ENCODE data around the gene CACFD1. TPM values are rescaled to one million over a fixed set of nuclear protein-coding genes. Genes with fewer than 3 reads are reported as not detected.

Gene CACFD1
- total and polyA plus RNA-seq, 11 donors = 8.0 to 21.9 (median 11.6) TPM

- Histone ChIP-seq H3K4me3 (no peak overlapping the region), H3K27me3 (no peaks in the 10 kb centered on the region), H3K9me3 (no peaks in the 10 kb centered on the region), H3K36me3 (no peaks in the 10 kb centered on the region), H3K4me1 (peaks cover 0 to 23% (median 12%) of the 10 kb centered on the region in 12 donors), H3K27ac (no peak overlapping the region)
- TF ChIP-seq POLR2A (IDR thresholded peaks at IDR 0.05) (no peak), CTCF (IDR thresholded peaks at IDR 0.05) (no peak)
- WGBS, 4 donors = 94 to 98% (median 95%) methylated on average over 7 to 10 of the region's 10 CpGs
- intact Hi-C loops (cut with DNase I) = no loop called here
- DNase-seq = peak in 2 of 5 donors; percentile 14 to 33
- no peak for ATAC-seq
Observed at GRCh38 chr9:133515240-133515610, 55.4 kb downstream of the CACFD1 start.

- Histone ChIP-seq H3K9me3 (no peaks in the 10 kb centered on the region), H3K27me3 (no peaks in the 10 kb centered on the region), H3K36me3 (no peaks in the 10 kb centered on the region), H3K4me1 (peaks cover 0 to 23% (median 12%) of the 10 kb centered on the region in 12 donors), H3K4me3 (no peak overlapping the region), H3K27ac (no peak overlapping the region)
- DNase-seq (peak in 3 of 5 donors; percentile 9 to 53 (median 15)), ATAC-seq (no peak)
- TF ChIP-seq CTCF (IDR thresholded peaks at IDR 0.05) = no peak
- no peak for TF ChIP-seq POLR2A (IDR thresholded peaks at IDR 0.05)
- intact Hi-C loops (cut with DNase I) = no loop called here
- 90 to 94% (median 91%) methylated on average over 17 of the region's 17 CpGs for WGBS, 4 donors
Observed at GRCh38 chr9:133515615-133516255, 56.0 kb downstream of the CACFD1 start.

GRCh38 chr9:133516256-133516960 lies 56.6 kb downstream of the CACFD1 start:
- TF ChIP-seq CTCF (IDR thresholded peaks at IDR 0.05) = no peak
- no peak for TF ChIP-seq POLR2A (IDR thresholded peaks at IDR 0.05)
- H3K9me3 ChIP-seq = no peaks in the 10 kb centered on the region
- no peaks in the 10 kb centered on the region for H3K36me3 ChIP-seq
- no peaks in the 10 kb centered on the region for H3K27me3 ChIP-seq
- 82 to 91% (median 88%) methylated on average over 9 to 11 of the region's 11 CpGs for WGBS, 4 donors
- H3K4me3 ChIP-seq = no peak overlapping the region
- DNase-seq (peak in 3 of 5 donors; percentile 15 to 39 (median 19)), ATAC-seq (no peak)
- intact Hi-C loops (cut with DNase I) = no loop called here
- H3K4me1 ChIP-seq = peaks cover 0 to 23% (median 12%) of the 10 kb centered on the region in 12 donors
- H3K27ac ChIP-seq = no peak overlapping the region

GRCh38 chr9:133516961-133517350 lies 57.2 kb downstream of the CACFD1 start:
- 90 to 97% (median 95%) methylated on average over 8 to 9 of the region's 9 CpGs for WGBS, 4 donors
- ATAC-seq (no peak), DNase-seq (peak in 3 of 5 donors; percentile 6 to 14 (median 6))
- TF ChIP-seq POLR2A (IDR thresholded peaks at IDR 0.05) (no peak), CTCF (IDR thresholded peaks at IDR 0.05) (no peak)
- peaks cover 0 to 23% (median 12%) of the 10 kb centered on the region in 12 donors for H3K4me1 ChIP-seq
- no peaks in the 10 kb centered on the region for H3K27me3 ChIP-seq
- no peaks in the 10 kb centered on the region for H3K36me3 ChIP-seq
- H3K9me3 ChIP-seq = no peaks in the 10 kb centered on the region
- intact Hi-C loops (cut with DNase I) = no loop called here
- H3K4me3 ChIP-seq = no peak overlapping the region
- H3K27ac ChIP-seq = no peak overlapping the region

Data from heart left ventricle (tissue), 16 donors.